ENCODE measurements around the gene HHIP.
"Not testable (repeated sequence)": the region's sequence is repeated elsewhere in the genome, so short reads cannot be mapped to it uniquely, and the experiment has no call there.

The HHIP gene

DNA sequence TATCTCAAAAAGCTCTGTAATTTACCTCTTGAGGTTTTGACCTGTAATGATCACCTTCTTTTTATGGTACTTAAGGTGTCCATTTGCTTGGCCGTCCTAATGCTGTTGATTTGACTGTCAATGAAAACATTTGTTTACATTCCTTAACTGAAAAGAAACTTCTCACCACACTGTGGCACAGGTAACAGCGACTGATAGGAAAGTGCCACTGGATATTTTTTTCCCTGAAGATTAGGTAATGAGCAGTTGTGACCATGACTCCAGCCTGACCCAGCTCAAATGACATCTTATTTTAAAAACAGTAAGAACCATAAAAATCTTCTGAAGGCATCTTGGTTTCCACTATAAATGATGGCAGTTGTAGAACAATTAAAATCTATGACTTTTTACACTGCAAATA is 87.6 kb downstream of the HHIP start:
- Histone ChIP-seq H3K27ac (ENCODE audit: low read length) (no peak overlapping the region), H3K4me3 (ENCODE audit: low read depth in 1 of 2, low read length in 2 of 2) (no peak overlapping the region), H3K27me3 (ENCODE audit: low read depth, low read length) (no peaks in the 10 kb centered on the region), H3K9me3 (ENCODE audit: control insufficient read depth in 1 of 2, low read length in 2 of 2) (no peaks in the 10 kb centered on the region), H3K4me1 (ENCODE audit: control insufficient read depth in 1 of 2, insufficient read depth in 2 of 2, low read length in 2 of 2) (no peaks in the 10 kb centered on the region), H3K36me3 (ENCODE audit: control insufficient read depth in 1 of 2, insufficient read depth in 2 of 2, low read length in 2 of 2) (no peaks in the 10 kb centered on the region)

DNA sequence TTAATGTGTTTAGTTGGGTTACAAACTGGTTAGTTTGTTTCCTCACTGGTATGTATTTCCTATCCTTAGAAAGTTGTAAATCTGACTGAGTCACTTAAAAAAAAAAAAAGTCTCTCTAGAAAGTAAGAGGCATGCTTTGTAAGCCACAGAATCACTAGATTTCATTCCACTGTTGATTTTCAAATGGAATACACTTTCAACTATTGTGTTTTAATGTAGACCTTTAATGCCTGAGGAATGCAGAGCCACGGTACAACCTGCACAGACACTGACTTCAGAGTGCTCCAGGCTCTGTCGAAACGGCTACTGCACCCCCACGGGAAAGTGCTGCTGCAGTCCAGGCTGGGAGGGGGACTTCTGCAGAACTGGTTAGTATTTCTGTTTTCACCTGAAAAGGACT is 88.6 kb downstream of the HHIP start:
- no peak overlapping the region for H3K4me3 ChIP-seq (ENCODE audit: low read depth in 1 of 2, low read length in 2 of 2)
- no peaks in the 10 kb centered on the region for H3K36me3 ChIP-seq (ENCODE audit: control insufficient read depth in 1 of 2, insufficient read depth in 2 of 2, low read length in 2 of 2)
- no peaks in the 10 kb centered on the region for H3K9me3 ChIP-seq (ENCODE audit: control insufficient read depth in 1 of 2, low read length in 2 of 2)
- H3K27me3 ChIP-seq (ENCODE audit: low read depth, low read length): no peaks in the 10 kb centered on the region
- no peaks in the 10 kb centered on the region for H3K4me1 ChIP-seq (ENCODE audit: control insufficient read depth in 1 of 2, insufficient read depth in 2 of 2, low read length in 2 of 2)
- no peak overlapping the region for H3K27ac ChIP-seq (ENCODE audit: low read length)

- no peaks in the 10 kb centered on the region for H3K4me1 ChIP-seq (ENCODE audit: control insufficient read depth in 1 of 2, insufficient read depth in 2 of 2, low read length in 2 of 2)
- no peaks in the 10 kb centered on the region for H3K9me3 ChIP-seq (ENCODE audit: control insufficient read depth in 1 of 2, low read length in 2 of 2)
- H3K27me3 ChIP-seq (ENCODE audit: low read depth, low read length): no peaks in the 10 kb centered on the region
- H3K4me3 ChIP-seq (ENCODE audit: low read depth in 1 of 2, low read length in 2 of 2): no peak overlapping the region
- no peaks in the 10 kb centered on the region for H3K36me3 ChIP-seq (ENCODE audit: control insufficient read depth in 1 of 2, insufficient read depth in 2 of 2, low read length in 2 of 2)
- H3K27ac ChIP-seq (ENCODE audit: low read length): no peak overlapping the region
Measured at GRCh38 chr4:144738649-144739048, 92.7 kb downstream of the HHIP start.

DNA sequence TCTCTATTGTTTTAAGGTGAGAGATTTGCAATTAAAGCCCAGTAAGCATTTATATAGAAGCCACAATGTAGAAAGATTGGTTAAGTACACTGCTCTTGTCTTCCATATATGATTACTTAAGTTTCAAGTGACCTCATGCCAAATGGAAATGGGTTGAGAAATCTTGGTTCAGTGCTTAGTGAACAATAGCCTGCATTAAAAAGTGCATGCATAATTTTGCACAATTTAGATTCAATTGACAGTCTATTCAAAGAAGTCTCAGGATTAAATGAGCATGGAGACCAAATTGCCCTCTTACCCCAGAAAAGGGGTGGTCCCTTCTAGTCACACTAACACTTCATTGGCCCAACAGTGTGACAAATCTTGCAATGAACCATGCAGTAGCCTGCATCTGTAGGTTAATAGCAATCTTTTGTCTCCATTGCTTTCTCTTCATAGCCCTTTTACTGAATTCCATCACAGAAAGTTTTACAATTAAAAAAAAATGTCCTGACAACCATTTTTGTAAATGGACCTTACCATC is 93.6 kb downstream of the HHIP start:
- Histone ChIP-seq H3K27me3 (ENCODE audit: low read depth, low read length) (no peaks in the 10 kb centered on the region), H3K4me1 (ENCODE audit: control insufficient read depth in 1 of 2, insufficient read depth in 2 of 2, low read length in 2 of 2) (no peaks in the 10 kb centered on the region), H3K36me3 (ENCODE audit: control insufficient read depth in 1 of 2, insufficient read depth in 2 of 2, low read length in 2 of 2) (no peaks in the 10 kb centered on the region), H3K27ac (ENCODE audit: low read length) (no peak overlapping the region), H3K9me3 (ENCODE audit: control insufficient read depth in 1 of 2, low read length in 2 of 2) (no peaks in the 10 kb centered on the region), H3K4me3 (ENCODE audit: low read depth in 1 of 2, low read length in 2 of 2) (no peak overlapping the region)

DNA sequence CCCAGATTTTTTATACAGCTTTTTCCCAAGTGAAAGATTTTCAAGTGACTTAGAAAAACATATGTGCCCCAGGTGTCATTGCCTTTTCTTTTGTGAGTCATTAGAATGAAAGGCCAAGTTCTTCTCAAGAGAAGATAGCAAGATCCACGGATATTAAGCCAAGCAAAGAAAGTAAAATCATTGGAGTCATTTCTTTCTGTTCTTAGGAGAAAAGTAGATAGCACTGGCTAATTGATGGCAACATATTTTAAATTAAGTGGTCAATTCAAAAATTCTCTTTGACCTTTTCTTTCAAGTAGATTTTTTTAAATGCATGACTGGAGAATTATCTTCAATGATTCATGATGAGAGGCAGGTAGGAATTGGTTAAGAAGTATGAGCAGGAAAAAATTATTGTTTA is 94.4 kb downstream of the HHIP start:
- H3K4me3 ChIP-seq (ENCODE audit: low read depth in 1 of 2, low read length in 2 of 2): no peak overlapping the region

GRCh38 chr4:144748814-144749555 is 103.0 kb downstream of the HHIP start:
- Histone ChIP-seq H3K27me3 (ENCODE audit: low read depth, low read length) (no peaks in the 10 kb centered on the region), H3K4me3 (ENCODE audit: low read depth in 1 of 2, low read length in 2 of 2) (no peak overlapping the region), H3K4me1 (ENCODE audit: control insufficient read depth in 1 of 2, insufficient read depth in 2 of 2, low read length in 2 of 2) (no peaks in the 10 kb centered on the region), H3K36me3 (ENCODE audit: control insufficient read depth in 1 of 2, insufficient read depth in 2 of 2, low read length in 2 of 2) (no peaks in the 10 kb centered on the region), H3K27ac (ENCODE audit: low read length) (no peak overlapping the region), H3K9me3 (ENCODE audit: control insufficient read depth in 1 of 2, low read length in 2 of 2) (no peaks in the 10 kb centered on the region)

More for the DNA sequence above, 94.4 kb downstream of the HHIP start:
- no peaks in the 10 kb centered on the region for H3K4me1 ChIP-seq (ENCODE audit: control insufficient read depth in 1 of 2, insufficient read depth in 2 of 2, low read length in 2 of 2)
- no peaks in the 10 kb centered on the region for H3K9me3 ChIP-seq (ENCODE audit: control insufficient read depth in 1 of 2, low read length in 2 of 2)
- H3K27ac ChIP-seq (ENCODE audit: low read length): no peak overlapping the region
- no peaks in the 10 kb centered on the region for H3K27me3 ChIP-seq (ENCODE audit: low read depth, low read length)
- no peaks in the 10 kb centered on the region for H3K36me3 ChIP-seq (ENCODE audit: control insufficient read depth in 1 of 2, insufficient read depth in 2 of 2, low read length in 2 of 2)

DNA sequence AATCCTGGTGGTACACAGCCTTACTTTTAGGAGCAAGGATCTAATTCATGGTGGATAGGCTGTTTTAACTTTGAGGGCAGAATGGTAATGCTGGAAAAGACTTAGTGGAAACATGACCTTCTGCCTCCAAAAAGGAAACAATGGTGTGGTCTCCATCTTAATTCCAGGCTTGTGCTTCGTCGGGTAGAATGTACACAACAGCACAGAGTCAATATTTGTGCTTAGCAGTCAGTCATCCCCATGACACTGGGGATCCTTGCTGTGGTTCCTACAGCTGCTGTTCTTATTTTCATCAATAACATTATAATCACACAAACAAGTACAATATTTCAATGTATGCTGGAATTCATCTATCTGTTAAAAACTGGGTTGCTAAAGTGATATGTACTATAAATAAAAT is 104.4 kb downstream of the HHIP start:
- no peaks in the 10 kb centered on the region for H3K27me3 ChIP-seq (ENCODE audit: low read depth, low read length)
- no peak overlapping the region for H3K4me3 ChIP-seq (ENCODE audit: low read depth in 1 of 2, low read length in 2 of 2)
- no peaks in the 10 kb centered on the region for H3K9me3 ChIP-seq (ENCODE audit: control insufficient read depth in 1 of 2, low read length in 2 of 2)
- H3K36me3 ChIP-seq (ENCODE audit: control insufficient read depth in 1 of 2, insufficient read depth in 2 of 2, low read length in 2 of 2): no peaks in the 10 kb centered on the region
- H3K4me1 ChIP-seq (ENCODE audit: control insufficient read depth in 1 of 2, insufficient read depth in 2 of 2, low read length in 2 of 2): no peaks in the 10 kb centered on the region
- no peak overlapping the region for H3K27ac ChIP-seq (ENCODE audit: low read length)

DNA sequence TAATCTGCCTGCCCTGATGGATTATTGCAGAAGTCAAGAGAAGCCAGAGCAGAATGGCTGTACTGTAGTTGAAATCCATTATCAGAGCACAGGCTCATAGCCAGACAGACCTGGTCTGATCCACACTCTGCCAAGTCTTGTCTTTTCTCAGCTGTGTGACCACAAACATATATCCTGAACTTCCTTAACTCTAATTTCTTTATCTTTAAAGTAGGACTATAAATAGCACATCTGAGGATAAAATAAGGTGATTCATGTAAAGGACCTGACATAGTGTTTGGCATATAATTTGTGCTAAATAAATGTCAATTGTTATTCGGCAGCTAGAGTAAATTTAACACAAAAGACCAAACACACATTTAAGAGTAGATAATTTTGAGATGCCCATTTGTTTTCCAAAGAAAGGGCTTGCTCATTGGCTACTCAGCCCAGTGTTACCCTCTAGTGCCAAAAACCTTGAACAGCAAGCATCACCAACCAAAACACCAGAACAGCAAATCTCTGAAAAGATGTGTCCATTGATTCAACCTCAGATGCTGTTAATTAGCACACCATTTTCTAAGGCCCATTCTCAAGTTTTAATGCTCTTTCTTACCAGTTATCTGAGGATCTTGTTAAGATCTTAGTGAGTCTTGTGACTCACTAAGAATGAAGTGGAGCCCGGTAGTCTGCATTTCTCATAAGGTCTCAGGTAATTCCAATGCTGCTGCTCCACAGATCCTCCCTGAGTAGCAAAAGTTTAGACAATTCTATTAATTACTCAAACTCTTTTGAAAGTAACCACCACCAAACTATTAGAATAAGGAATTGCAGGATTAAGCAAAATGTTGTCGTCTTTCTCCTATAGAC is 108.8 kb downstream of the HHIP start:
- H3K36me3 ChIP-seq (ENCODE audit: control insufficient read depth in 1 of 2, insufficient read depth in 2 of 2, low read length in 2 of 2): no peaks in the 10 kb centered on the region
- no peaks in the 10 kb centered on the region for H3K27me3 ChIP-seq (ENCODE audit: low read depth, low read length)
- H3K27ac ChIP-seq (ENCODE audit: low read length): no peak overlapping the region
- H3K9me3 ChIP-seq (ENCODE audit: control insufficient read depth in 1 of 2, low read length in 2 of 2): no peaks in the 10 kb centered on the region
- no peak overlapping the region for H3K4me3 ChIP-seq (ENCODE audit: low read depth in 1 of 2, low read length in 2 of 2)
- no peaks in the 10 kb centered on the region for H3K4me1 ChIP-seq (ENCODE audit: control insufficient read depth in 1 of 2, insufficient read depth in 2 of 2, low read length in 2 of 2)

DNA sequence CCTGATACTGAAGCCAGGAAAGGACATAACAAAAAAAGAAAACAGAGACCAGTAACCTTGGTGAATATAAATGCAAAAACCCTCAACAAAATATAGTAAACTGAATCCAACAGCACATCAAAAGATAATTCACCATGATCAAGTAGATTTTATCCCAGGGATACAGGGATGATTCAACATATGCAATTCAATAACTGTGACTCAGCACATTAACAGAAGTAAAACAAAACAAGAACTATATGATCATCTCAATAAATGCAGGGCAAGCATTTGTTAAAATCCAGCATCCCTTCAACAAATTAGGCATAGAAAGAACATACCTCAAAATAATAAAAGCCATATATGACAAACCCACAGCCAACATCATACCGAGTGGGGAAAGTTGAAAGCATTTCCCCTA is 112.0 kb downstream of the HHIP start:
- Histone ChIP-seq H3K27me3 (ENCODE audit: low read depth, low read length) (no peaks in the 10 kb centered on the region), H3K27ac (ENCODE audit: low read length) (no peak overlapping the region), H3K4me1 (ENCODE audit: control insufficient read depth in 1 of 2, insufficient read depth in 2 of 2, low read length in 2 of 2) (no peaks in the 10 kb centered on the region), H3K36me3 (ENCODE audit: control insufficient read depth in 1 of 2, insufficient read depth in 2 of 2, low read length in 2 of 2) (no peaks in the 10 kb centered on the region), H3K9me3 (ENCODE audit: control insufficient read depth in 1 of 2, low read length in 2 of 2) (no peaks in the 10 kb centered on the region), H3K4me3 (ENCODE audit: low read depth in 1 of 2, low read length in 2 of 2) (no peak overlapping the region)

DNA sequence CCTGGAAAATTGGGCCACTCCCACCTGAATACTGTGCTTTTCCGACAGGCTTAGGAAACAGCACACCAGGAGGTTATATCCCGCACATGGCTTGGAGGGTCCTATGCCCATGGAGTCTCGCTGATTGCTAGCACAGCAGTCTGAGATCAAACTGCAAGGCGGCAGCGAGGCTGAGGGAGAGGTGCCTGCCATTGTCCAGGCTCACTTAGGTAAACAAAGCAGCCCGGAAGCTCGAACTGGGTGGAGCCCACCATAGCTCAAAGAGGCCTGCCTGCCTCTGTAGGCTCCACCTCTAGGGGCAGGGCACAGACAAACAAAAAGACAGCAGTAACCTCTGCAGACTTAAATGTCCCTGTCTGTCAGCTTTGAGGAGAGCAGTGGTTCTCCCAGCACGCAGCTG is 122.9 kb downstream of the HHIP start:
- H3K27me3 ChIP-seq (ENCODE audit: low read depth, low read length); H3K36me3 ChIP-seq (ENCODE audit: control insufficient read depth in 1 of 2, insufficient read depth in 2 of 2, low read length in 2 of 2); H3K9me3 ChIP-seq (ENCODE audit: control insufficient read depth in 1 of 2, low read length in 2 of 2); H3K4me1 ChIP-seq (ENCODE audit: control insufficient read depth in 1 of 2, insufficient read depth in 2 of 2, low read length in 2 of 2); H3K4me3 ChIP-seq (ENCODE audit: low read depth in 1 of 2, low read length in 2 of 2); H3K27ac ChIP-seq (ENCODE audit: low read length): not testable (repeated sequence)

- Histone ChIP-seq H3K4me1 (ENCODE audit: control insufficient read depth in 1 of 2, insufficient read depth in 2 of 2, low read length in 2 of 2) (no peaks in the 10 kb centered on the region), H3K27ac (ENCODE audit: low read length) (no peak overlapping the region), H3K9me3 (ENCODE audit: control insufficient read depth in 1 of 2, low read length in 2 of 2) (peaks cover 0 to 3% of the 10 kb centered on the region in 2 donors), H3K4me3 (ENCODE audit: low read depth in 1 of 2, low read length in 2 of 2) (no peak overlapping the region), H3K27me3 (ENCODE audit: low read depth, low read length) (no peaks in the 10 kb centered on the region), H3K36me3 (ENCODE audit: control insufficient read depth in 1 of 2, insufficient read depth in 2 of 2, low read length in 2 of 2) (no peaks in the 10 kb centered on the region)
Measured at GRCh38 chr4:144778364-144778763, 132.4 kb downstream of the HHIP start.
